Pancreas (tissue), 10 donors: ENCODE data around the gene ETHE1. TPM values are rescaled to one million over a fixed set of nuclear protein-coding genes. Genes with fewer than 3 reads are reported as not detected.

Source experiments
- ATAC-seq, 4 donors: fragments of 200-7000 bp; cut with Tn5 transposase; one replicate each; pipeline versions ENCODE4 v1.8.0 to v1.9.1; 2020; ENCODE audit warnings: mild to moderate bottlenecking in 4 of 4, moderate library complexity in 4 of 4
- DNase-seq, 6 donors: peaks; one replicate each; pipeline ENCODE4 v3.0.0-alpha.2; 2020
- FAIRE-seq: peaks from 2 replicates; lab custom pipeline; 2012; peaks lifted over from hg19 to GRCh38; lab: Jason Lieb, UNC
- H3K27ac ChIP-seq, 4 donors: fragments of 200-600 bp; sonication (generic); 1 replicate in 3 of 4; 2 replicates in 1 of 4; pipeline versions ENCODE4 v1.5.0 to v1.8.0; 2020
- H3K27me3 ChIP-seq, 4 donors: fragments of 200-600 bp; one replicate each; pipeline ENCODE4 v1.8.0; 2021
- H3K36me3 ChIP-seq, 3 donors: fragments of 200-600 bp; sonication (generic) in 1 of 3; one replicate each; pipeline versions ENCODE4 v1.5.0 to v1.8.0; 2020 to 2021
- H3K4me1 ChIP-seq, 3 donors: fragments of 200-600 bp; one replicate each; pipeline ENCODE4 v1.8.0; 2021
- H3K4me3 ChIP-seq, 4 donors: fragments of 200-600 bp; sonication (generic) in 2 of 4; one replicate each; pipeline versions ENCODE4 v1.5.0 to v1.8.0; 2020 to 2021
- H3K9me3 ChIP-seq, 4 donors: fragments of 200-600 bp; one replicate each; pipeline ENCODE4 v1.8.0; 2021
- CTCF ChIP-seq, 4 donors: fragments of 200-600 bp; sonication (generic) in 3 of 4; IDR thresholded peaks; one replicate each; pipeline versions ENCODE4 v1.5.0 to v1.8.0; 2021; ENCODE audit warnings: antibody characterized with exemption in 4 of 4
- WGBS, 2 donors: extraction: QIAGEN DNeasy Blood & Tissue Kit; methylation state at CpG; one replicate each; pipeline ENCODE4 v1.1.7; 2013; 5-methylcytosine and 5-hydroxymethylcytosine counted together
- intact Hi-C, 3 donors: fragments of 100-400 bp; cut with DNase I; formaldehyde crosslinking; loops; one replicate each; pipeline versions ENCODE4 v1.11.1 to v1.14.2; 2022
- polyA plus RNA-seq, 2 donors: library from polyadenylated mRNA; stranded (reverse); fragments of 200-250 nt; gene quantifications; one replicate each; pipeline ENCODE4 v1.2.3, GENCODE V29; 2013
- total RNA-seq, 6 donors: library from RNA; stranded (reverse); fragmentation: NEBNext Ultra II Directional in 4 of 6; extraction: Animal tissue kit (Norgen Biotek cat#: 25700) in 4 of 6; gene quantifications; one replicate each; pipeline versions ENCODE4 v1.2.1 to v1.2.4, GENCODE V29; 2021 to 2023
- donor health status: healthy with polysubstance abuse.
- donor health status: DM: no; HTN: no; CAD: no; lungs with moderate emphysema.
- donor health status: DM: no; HTN: no; CAD: no.
- donor health status: control.
- donor health status: control.
- donor health status: Bipolar disorder and iron deficiency.
- donor health status: DM: yes; HTN: yes; CAD: no.
- donor health status: DM: no; HTN: no; CAD: no.
- donor health status: DM: no; HTN: no; CAD: no.
- donor health status: DM: yes; HTN: yes; CAD: no.

The ETHE1 gene
- total and polyA plus RNA-seq, 8 donors, result 8.7 to 21.3 (median 15.9) TPM

DNA sequence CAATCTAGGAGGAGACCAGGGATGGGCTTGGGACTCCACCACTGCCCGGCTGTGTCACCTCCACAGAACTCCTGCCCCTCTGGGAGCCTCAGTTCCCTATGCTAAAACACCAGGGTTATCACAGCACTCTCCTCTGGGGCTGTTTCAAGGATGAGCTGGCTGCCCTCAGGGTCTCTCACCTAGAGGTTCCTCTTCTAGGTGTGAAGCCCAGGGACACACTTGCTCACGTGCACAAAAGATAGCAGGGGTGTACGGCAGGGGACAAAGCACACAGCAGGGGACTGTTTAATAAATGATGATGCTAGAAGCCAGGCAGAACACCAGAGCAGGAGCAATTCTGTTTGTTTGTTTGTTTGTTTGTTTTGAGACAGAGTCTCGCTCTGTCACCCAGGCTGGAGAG is 44.8 kb downstream of the ETHE1 start:
- H3K27me3 ChIP-seq, result no peaks in the 10 kb centered on the region
- intact Hi-C loops, result no loop called here
- DNase-seq (no peak), ATAC-seq (no peak), FAIRE-seq (no peak)
- no peak overlapping the region for H3K4me3 ChIP-seq
- H3K4me1 ChIP-seq, result no peaks in the 10 kb centered on the region
- no peaks in the 10 kb centered on the region for H3K9me3 ChIP-seq
- no peak overlapping the region for H3K27ac ChIP-seq
- WGBS, 2 donors, result 84 to 91% methylated on average over 4 of the region's 4 CpGs
- no peaks in the 10 kb centered on the region for H3K36me3 ChIP-seq
- no peak for TF ChIP-seq CTCF (IDR thresholded peaks at IDR 0.05)

DNA sequence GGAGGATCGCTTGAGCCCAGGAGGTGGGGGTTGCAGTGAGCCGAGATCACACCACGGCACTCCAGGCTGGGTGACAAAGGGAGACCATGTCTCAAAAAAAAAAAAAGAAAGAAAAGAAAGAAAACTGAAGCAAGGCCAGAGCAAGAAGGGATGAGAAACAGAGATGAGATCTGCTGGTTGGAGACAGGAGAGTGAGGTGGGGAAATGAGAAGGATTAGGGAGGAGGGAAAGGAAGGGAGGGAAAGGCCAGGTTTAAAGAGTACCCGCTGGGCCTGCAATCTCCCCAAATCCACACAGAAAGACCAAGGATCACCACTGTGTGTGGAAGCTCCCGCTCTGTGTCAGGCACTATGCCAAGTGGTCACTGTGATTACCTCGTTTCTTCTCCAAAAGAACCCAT is 45.3 kb downstream of the ETHE1 start:
- Histone ChIP-seq H3K4me3 (no peak overlapping the region), H3K27ac (no peak overlapping the region), H3K4me1 (no peaks in the 10 kb centered on the region), H3K27me3 (no peaks in the 10 kb centered on the region), H3K9me3 (no peaks in the 10 kb centered on the region), H3K36me3 (no peaks in the 10 kb centered on the region)
- WGBS, 2 donors, result 89 to 90% methylated on average over 6 of the region's 6 CpGs
- FAIRE-seq (no peak), ATAC-seq (no peak), DNase-seq (no peak)
- intact Hi-C loops, result no loop called here
- TF ChIP-seq CTCF (IDR thresholded peaks at IDR 0.05), result no peak

- Histone ChIP-seq H3K27ac (no peak overlapping the region), H3K4me1 (no peaks in the 10 kb centered on the region), H3K9me3 (no peaks in the 10 kb centered on the region), H3K4me3 (no peak overlapping the region), H3K27me3 (no peaks in the 10 kb centered on the region), H3K36me3 (no peaks in the 10 kb centered on the region)
- TF ChIP-seq CTCF (IDR thresholded peaks at IDR 0.05), result no peak
- WGBS, 2 donors, result 84 to 94% methylated on average over 3 of the region's 3 CpGs
- intact Hi-C loops, result no loop called here
- FAIRE-seq, result no peak
- no peak for ATAC-seq
- DNase-seq, result no peak
Measured at GRCh38 chr19:43480574-43480973, 46.4 kb downstream of the ETHE1 start.

- no peak for FAIRE-seq
- intact Hi-C loops, result no loop called here
- H3K9me3 ChIP-seq, result no peaks in the 10 kb centered on the region
Measured at GRCh38 chr19:43479961-43480561, 46.9 kb downstream of the ETHE1 start.

More at GRCh38 chr19:43479961-43480561, 46.9 kb downstream of the ETHE1 start:
- no peak overlapping the region for H3K27ac ChIP-seq
- WGBS, 2 donors, result 94 to 97% methylated on average over 4 of the region's 4 CpGs
- no peaks in the 10 kb centered on the region for H3K27me3 ChIP-seq
- no peaks in the 10 kb centered on the region for H3K4me1 ChIP-seq
- ATAC-seq (no peak), DNase-seq (no peak)
- TF ChIP-seq CTCF (IDR thresholded peaks at IDR 0.05), result no peak
- no peak overlapping the region for H3K4me3 ChIP-seq
- no peaks in the 10 kb centered on the region for H3K36me3 ChIP-seq
